GM21786 (cell line): ENCODE data around the gene TENT4A.

Experiments used
- ATAC-seq: cut with Tn5 transposase; IDR thresholded peaks from one replicate; pipeline ENCODE4 v1.9.1; 2021; ENCODE audit not compliant: unreplicated experiment

Gene TENT4A

DNA sequence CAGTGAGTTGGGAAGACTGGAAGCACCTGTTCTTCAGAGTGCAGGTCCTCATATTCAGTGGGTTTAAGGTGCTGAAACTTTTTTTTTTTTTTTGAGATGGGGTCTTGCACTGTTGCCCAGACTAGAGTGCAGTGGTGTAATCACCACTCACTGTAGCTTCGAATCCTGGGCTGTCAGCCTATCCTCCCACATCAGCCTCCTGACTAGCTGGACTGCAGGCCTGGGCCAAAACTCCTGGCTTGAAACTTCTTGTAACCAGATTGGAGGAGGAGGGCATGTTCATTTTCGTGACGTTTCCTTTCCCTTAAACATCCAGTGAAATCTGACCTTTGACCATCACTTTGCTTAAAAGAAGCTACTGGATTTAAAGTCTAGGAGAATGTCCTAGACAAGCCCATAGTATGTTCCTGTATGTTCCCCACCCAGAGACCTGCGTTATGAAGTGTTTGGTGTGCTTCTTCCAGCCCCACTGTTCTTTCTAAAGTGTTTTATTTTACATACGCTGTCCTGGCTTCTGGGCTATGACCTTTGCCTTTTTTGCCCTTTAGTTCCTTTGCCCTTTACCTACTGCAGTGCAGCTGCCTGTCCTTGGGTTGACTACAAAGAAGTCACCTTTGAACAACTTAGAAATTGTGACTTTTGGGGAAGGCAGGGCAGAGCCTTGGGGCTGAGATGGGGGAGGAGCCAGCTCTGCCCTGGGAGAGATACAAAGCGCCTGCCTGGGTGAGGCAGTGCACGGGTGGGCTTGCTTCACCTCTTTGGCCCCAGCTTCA lies 18.4 kb downstream of the TENT4A start:
- ATAC-seq = no peak

DNA sequence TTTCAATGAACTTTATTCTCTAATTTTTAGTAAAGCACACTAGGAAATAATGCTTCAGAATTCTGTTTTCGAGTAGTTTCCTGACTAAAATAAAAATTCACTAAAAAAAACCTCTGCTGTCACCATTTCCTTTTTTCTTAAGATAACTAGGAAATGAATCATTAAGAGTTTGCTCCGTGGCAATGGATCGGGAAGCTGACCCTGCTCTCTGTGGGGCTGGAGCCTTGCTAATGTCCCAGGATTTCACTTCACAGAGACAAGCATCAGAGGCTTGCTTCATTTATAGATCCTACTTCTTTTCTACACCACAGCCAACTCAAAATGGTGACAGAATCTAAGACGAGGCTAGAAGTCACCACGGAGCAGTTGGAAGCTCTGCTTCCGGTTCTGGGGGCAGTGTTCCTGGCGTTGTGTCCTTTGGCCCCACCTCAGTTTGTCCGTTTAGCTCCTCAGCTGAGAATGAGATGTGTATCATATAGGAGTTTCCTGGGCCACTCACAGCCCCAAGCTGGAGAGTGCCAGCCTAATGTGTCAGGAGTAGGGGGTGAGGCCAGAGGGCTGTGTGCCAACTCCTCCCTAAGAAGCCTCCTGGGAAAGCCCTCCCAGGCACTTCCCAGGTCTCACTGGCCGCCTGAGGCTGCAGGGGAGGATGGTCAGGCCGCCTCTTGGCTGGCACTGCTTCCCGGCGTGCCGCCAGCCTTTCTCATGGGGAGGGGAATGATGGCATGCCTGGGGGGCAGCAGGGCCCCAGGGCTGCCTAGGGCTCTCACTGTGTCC lies 19.6 kb downstream of the TENT4A start:
- no peak for ATAC-seq

GRCh38 chr5:6733411-6734242 lies 20.4 kb downstream of the TENT4A start:
- no peak for ATAC-seq

DNA sequence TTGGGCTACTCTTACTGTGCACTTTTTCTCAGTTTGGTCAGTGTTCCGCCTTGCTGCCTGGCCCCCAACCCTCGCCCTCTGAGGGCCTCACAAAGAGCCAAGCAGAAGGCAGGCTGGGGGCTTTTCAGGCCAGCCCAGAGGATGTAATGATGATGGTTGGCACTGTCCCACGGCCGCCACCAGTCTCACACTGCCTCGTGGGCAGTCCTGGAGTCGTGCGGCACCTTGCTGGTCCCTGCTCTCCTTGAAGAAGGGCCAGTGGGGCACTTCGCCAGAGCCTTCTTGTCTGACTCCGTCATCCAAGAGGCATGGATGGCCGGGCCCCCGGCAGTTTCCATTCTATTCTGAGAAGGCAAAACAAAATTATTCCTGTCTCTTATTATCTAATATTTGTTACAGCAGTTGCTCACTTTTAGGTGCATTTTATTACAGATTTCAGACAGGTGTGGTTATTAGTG lies 21.0 kb downstream of the TENT4A start:
- ATAC-seq = no peak

DNA sequence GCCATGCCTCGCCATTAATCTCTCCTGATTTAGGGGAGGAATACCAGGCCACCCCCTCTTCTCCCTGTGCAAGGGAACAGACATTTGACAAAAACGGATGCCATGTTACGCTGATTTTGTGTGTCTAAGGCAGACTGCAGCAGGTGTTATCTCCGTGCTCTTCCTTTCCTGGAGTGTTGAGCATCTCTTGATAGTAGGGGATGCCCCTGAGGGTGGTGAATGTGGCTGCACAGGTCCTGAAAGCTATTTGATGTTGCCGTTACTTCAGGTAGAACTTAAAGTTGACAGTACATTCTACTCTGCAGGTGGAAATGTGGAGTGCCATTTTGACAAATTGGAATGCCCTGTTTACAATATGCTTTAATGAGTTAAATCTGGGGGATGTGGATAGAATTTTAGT lies 21.5 kb downstream of the TENT4A start:
- ATAC-seq = peak; percentile 25

DNA sequence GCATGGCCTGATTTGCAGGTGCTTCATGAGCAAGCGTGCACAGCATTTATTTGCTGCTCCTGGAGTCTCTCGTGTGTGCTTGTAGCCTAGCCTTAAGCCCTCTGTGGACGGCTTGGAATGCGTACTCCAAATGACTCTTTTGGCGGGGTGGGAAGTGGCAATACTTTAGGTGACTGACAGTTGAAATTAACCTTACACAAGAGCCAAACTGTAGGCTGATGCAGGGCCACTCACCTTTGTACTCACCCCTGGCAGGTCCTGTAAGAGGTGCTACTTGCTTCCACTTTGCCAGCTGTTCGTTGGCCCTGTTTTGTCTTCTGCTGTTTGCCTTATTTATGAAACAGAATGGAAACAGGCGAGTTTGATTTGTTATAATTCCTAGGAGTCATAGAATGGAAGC lies 22.9 kb downstream of the TENT4A start:
- no peak for ATAC-seq

DNA sequence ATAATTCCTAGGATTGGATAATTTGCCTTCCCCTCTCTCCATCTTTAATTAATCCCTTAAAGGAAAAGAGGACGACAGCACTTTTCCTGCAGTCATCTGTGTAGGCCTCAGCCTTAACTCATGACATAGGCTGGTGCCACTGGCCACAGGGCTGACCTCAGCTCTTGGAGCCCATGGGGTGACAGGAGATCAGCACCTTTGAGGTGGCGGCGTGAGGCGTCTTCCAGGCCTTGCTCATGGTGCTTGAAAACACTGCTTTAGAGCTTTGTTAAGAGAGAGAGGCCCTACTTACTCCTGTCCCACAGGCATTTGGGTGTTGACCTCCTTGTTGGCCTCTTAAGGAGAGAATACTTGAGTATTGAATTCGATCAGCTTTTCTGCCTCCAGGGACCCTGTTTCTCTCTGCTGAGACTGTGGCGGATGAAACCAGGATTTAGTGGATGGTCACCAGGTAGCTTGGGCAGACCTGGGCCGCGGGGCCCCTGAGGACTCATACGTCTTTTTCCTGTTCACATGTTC lies 23.4 kb downstream of the TENT4A start:
- ATAC-seq = no peak

DNA sequence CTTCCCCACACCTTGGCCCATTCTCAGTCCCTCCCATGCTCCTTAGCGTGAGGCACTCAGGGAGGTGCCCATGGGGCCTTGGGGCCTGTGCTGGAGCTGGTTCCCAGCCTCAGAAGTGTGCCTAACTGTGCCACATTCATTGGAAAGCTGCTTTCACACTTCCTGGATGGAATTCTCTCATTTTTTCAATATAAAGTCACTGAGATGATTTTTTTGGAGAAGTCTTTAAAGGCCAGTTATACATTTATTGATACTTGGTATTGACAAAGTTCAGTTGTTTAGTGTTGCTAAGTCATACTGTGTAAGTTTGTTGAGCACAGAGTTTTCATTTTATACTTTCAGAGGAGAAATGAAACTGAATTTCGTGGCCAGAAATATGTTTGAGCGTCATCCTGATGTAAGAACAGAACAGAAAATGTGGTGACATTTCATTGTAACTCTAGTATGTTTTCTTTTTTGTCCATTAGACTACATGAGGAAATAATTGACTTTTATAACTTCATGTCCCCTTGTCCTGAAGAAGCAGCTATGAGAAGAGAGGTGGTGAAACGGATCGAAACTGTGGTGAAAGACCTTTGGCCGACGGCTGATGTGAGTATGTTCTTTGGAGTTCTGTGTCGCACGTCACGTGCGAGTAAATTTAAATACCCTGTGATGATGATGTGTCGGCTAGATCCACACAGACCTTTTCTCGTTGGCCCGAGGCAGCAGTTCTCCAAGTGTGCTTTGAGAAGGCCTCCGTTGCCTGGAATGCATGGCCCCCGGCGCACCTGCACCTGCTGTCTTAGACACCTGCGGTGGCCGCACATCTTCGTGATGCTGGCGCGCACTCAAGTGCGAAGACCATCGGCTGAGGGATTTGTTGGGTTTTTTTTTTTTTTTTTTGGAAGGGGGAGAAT lies 24.1 kb downstream of the TENT4A start:
- peak; percentile 72 for ATAC-seq

GRCh38 chr5:6739603-6740002 lies 26.4 kb downstream of the TENT4A start:
- no peak for ATAC-seq

DNA sequence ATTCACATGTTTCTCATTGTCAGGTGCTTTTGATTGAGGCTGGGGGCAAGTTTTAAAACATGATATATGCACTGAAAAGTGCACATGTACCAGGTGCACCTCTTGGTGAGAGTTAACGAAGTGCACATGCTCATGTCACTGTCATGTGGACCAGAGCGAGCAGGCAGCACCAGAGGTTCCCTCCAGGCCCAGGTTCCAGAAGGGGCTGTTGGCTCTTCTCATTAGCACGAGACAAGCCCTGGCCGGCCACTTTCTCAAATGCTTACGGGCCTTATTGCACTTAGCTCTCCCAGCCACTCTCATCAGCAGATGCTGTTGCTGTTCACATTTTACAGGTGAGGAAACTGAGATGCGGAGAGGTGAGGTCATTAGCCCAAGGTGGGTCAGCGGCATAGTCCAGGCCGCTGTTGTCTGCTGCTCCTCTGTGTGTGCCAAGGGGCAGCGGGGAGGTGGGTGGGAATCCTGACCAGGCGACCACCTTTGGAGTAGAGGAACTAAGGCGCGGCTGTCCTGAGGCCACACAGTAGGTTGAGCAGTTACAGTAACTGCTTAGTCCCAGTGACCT lies 27.4 kb downstream of the TENT4A start:
- ATAC-seq = no peak

DNA sequence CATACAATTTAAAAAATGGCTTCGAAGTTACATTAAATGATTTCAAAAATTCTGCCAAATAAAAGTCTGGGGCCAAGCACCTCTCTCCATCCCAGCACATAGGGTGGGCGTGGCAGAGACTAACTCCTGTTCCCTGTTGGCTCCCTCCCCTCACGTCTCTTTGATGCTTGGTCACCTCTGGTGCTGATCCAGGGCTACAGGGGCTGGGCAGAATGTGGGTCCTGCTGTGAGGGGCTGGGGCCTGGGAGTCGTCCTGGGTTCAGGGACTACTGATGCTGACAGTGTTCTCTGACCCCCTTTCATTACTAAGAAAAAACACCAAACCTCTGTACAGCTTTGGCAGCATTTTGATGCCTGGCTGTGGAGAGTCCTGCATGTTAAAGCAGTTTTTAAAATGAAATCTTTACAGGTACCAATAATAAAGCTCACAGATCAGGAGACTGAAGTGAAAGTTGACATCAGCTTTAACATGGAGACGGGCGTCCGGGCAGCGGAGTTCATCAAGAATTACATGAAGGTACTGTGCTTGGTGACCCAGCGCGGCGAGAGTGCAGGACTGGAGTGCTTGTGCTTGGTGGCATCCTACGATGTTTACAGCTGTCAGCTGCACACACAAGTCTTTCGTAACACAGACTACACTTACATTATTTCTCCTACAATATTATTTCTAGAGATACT lies 29.0 kb downstream of the TENT4A start:
- ATAC-seq = no peak

DNA sequence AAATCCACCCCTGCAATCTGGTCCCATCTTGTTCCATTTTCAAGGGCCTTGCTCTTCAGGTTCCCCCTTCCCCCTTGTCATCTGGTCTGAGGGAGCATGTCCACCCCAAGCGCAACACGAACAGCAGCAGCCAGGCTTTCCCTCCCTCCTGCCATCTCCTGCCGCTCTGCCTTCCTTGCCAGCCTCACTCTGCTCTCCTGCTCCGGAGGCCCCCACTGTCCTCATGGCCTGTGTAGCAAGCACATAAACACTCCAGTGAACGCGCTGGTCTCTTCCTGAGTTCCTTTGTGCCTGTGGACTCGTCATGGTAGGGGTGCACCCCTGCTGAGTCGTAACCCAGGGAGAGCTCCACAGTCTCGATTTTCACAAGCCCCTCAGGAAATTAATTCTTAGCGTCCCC lies 29.9 kb downstream of the TENT4A start:
- no peak for ATAC-seq

GRCh38 chr5:6744841-6745705 lies 31.8 kb downstream of the TENT4A start:
- no peak for ATAC-seq

DNA sequence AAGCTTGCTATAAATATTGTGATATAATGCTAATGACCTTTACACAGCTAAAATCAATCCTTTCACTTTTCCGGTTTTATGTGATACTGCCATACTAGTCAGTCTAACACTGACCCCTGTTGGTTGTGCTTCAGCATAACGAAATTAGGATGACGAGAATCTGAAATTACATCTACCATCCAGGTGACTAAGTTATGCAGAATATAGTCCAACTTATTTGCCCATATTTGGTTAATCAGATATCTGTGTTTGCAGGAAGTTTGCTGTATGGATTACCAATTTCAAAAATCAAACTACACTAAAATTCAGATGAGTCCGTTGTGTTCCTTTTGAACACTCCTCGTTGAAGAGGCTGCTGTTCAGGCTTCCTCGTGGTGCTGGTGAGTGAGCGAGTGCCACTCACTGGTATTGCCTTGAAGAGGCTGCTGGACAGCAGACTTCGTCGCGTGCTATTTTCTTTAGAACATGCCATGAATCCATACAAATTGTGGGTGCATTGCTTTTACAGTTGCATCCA lies 32.5 kb downstream of the TENT4A start:
- ATAC-seq = peak; percentile 72

- ATAC-seq = no peak
These were observed 33.0 kb downstream of the TENT4A start for GRCh38 chr5:6746244-6746643.

- no peak for ATAC-seq
These were observed 33.9 kb downstream of the TENT4A start for GRCh38 chr5:6747103-6747502.

DNA sequence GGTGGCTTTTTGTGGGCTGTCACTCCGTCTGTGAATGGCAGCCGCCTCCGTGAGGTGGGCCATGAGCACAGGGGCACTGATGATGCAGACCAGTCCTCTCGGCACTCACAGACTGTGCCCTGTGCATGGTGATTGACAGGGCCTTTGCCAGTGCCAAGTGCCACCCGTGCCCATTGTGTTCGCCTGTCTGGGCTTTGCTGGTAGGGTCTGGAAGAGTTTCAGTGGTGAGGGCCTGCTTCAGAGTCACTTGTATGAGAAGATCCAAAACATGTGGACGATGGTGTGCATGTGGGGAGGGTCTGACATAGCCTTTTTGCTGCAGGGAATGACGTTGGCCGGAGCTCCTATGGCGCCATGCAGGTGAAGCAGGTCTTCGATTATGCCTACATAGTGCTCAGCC lies 34.9 kb downstream of the TENT4A start:
- no peak for ATAC-seq

DNA sequence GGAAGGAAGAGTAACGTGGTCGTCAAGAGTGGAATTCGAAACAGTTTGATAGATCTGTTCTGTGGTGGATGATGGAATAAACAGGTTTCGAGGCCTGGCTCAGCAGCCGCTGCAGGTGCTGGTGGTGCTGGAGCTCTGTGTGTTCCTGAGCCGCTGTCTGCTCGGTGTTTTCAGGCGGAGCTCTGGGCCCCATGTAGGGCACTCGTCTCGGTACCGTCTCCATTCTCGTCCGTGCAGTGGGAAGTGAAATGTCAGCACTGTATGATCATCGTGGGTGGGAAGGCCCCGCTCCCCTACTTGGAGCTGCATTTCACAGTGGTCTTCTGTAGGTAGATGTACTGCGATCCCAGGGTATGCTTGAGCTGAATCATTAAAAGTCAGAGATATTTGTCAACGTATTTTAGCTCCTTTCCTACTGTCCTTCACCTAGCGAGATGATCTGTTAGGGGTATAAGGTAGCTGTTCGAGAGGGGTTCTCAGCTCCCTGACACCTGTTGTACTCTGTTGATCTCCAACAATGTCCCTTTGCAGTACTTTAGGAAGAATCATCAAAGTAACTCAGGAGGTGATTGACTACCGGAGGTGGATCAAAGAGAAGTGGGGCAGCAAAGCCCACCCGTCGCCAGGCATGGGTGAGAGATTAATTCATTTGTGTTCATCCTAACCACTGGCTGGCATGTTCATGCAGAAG lies 35.9 kb downstream of the TENT4A start:
- ATAC-seq = no peak
